ENCODE measurements around the gene FBRSL1.

GRCh38 chr12:132546647-132547046 is 56.7 kb downstream of the FBRSL1 start:
- TF ChIP-seq TSHZ2 (CRISPR knock-in tag; IDR thresholded peaks at IDR 0.05) (no peak), ZFP30 (CRISPR knock-in tag; IDR thresholded peaks at IDR 0.05) (no peak), PATZ1 (CRISPR knock-in tag; IDR thresholded peaks at IDR 0.05; ENCODE audit: borderline replicate concordance) (no peak), ARNTL (CRISPR knock-in tag; IDR thresholded peaks at IDR 0.05; ENCODE audit: borderline replicate concordance, low read depth) (no peak), CSDC2 (CRISPR knock-in tag; IDR thresholded peaks at IDR 0.05) (no peak), ZNF565 (CRISPR knock-in tag; conservative IDR thresholded peaks at IDR 0.05; ENCODE audit: low read depth) (no peak), TCF4 (CRISPR knock-in tag; IDR thresholded peaks at IDR 0.05; ENCODE audit: borderline replicate concordance) (no peak)
- TF ChIP-seq, protein P1, sequence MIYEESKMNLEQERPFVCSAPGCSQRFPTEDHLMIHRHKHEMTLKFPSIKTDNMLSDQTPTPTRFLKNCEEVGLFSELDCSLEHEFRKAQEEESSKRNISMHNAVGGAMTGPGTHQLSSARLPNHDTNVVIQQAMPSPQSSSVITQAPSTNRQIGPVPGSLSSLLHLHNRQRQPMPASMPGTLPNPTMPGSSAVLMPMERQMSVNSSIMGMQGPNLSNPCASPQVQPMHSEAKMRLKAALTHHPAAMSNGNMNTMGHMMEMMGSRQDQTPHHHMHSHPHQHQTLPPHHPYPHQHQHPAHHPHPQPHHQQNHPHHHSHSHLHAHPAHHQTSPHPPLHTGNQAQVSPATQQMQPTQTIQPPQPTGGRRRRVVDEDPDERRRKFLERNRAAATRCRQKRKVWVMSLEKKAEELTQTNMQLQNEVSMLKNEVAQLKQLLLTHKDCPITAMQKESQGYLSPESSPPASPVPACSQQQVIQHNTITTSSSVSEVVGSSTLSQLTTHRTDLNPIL (CRISPR knock-in tag; IDR thresholded peaks at IDR 0.05; ENCODE audit: low read depth), result no peak
